Muscle layer of colon (tissue), 2 donors: Measurements from ENCODE around the gene OPRL1.
"Not testable (repeated sequence)": the region's sequence is repeated elsewhere in the genome, so short reads cannot be mapped to it uniquely, and the experiment has no call there.

Experiments
- H3K27ac ChIP-seq: one replicate; pipeline ENCODE4 v1.7.0; 2013; ENCODE audit warnings: low read depth, mild to moderate bottlenecking, low read length, moderate library complexity
- H3K27me3 ChIP-seq, 2 donors: one replicate each; pipeline ENCODE4 v1.7.0; 2013; ENCODE audit warnings: low read length in 2 of 2, mild to moderate bottlenecking in 2 of 2; ENCODE audit not compliant: insufficient read depth in 2 of 2, control insufficient read depth in 1 of 2
- H3K36me3 ChIP-seq: one replicate; pipeline ENCODE4 v1.7.0; 2013; ENCODE audit warnings: mild to moderate bottlenecking, low read length; ENCODE audit not compliant: insufficient read depth
- H3K4me1 ChIP-seq: one replicate; pipeline ENCODE4 v1.7.0; 2013; ENCODE audit warnings: mild to moderate bottlenecking, low read length; ENCODE audit not compliant: insufficient read depth
- H3K4me3 ChIP-seq, 2 donors: one replicate each; pipeline ENCODE4 v1.7.0; 2013; ENCODE audit warnings: low read length in 2 of 2, low read depth in 1 of 2, mild to moderate bottlenecking in 1 of 2, moderate library complexity in 1 of 2
- H3K9ac ChIP-seq: one replicate; pipeline ENCODE4 v1.7.0; 2013; ENCODE audit warnings: low read length
- H3K9me3 ChIP-seq: one replicate; pipeline ENCODE4 v1.7.0; 2013; ENCODE audit warnings: mild to moderate bottlenecking, low read length
- donor health status: abdominal sarcoma.
- donor health status: Adenocarcinoma of cecum.

Gene OPRL1

DNA sequence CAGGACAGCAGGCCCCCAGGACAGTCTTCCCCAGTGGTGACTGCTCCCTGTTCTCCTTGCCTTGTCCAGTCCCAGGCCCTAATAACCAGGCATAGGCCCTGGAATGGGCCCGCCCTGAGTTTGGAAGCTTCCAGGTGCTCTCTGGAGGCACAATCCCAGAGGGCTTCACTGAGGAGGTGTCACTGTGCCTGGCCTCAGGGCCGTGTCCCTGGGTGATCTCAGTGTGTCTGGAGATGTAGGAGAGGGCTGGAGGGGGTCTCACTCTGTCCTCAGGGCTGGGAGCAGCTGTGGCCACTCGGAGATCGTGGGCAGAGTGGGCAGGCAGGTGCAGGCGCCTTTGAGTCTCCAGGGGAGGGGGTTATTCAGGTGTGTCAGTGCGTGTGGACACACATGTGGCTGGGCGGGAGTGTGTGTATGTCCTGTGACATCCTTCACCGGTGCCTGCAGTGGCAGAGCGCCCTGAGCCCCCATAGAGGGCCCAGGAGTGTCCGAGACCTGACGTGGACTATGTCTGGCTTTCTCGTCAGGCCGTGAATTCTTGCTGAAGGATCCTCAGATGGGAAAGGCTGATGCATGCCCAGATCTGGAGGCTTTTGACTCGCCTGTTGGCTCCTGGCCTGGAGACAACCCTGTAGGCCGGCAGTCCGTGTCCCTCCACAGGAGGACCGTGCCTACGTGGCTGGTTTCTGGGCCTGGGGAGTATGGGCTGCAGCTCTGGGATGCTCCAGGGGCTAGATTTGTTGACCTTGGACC lies 33.0 kb downstream of the OPRL1 start:
- H3K4me3 ChIP-seq: no peak overlapping the region
- peaks cover 0 to 3% of the 10 kb centered on the region in 2 donors for H3K27me3 ChIP-seq
- no peaks in the 10 kb centered on the region for H3K4me1 ChIP-seq
- no peaks in the 10 kb centered on the region for H3K36me3 ChIP-seq
- no peak overlapping the region for H3K9ac ChIP-seq
- H3K9me3 ChIP-seq: no peaks in the 10 kb centered on the region
- no peak overlapping the region for H3K27ac ChIP-seq

DNA sequence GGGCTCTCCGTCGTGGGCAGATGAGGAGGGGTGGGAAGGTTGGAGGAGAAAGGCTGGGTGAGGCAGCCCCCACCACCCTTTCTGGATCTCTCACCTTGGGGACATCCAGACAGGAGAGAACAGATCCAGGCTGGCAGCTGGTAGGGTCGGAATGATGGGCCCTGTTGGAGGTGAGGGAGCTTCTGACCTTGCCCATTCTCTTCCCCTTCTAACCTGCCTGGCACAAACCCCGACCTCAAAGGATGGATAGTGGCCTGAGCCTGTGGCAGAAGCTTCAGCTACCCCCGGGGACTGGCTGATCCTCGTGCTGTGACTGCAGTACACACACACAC lies 33.5 kb downstream of the OPRL1 start:
- no peaks in the 10 kb centered on the region for H3K4me1 ChIP-seq
- H3K36me3 ChIP-seq: no peaks in the 10 kb centered on the region
- H3K9ac ChIP-seq: no peak overlapping the region
- H3K27ac ChIP-seq: no peak overlapping the region
- H3K9me3 ChIP-seq: no peaks in the 10 kb centered on the region
- H3K27me3 ChIP-seq: peaks cover 0 to 3% of the 10 kb centered on the region in 2 donors
- H3K4me3 ChIP-seq: no peak overlapping the region

DNA sequence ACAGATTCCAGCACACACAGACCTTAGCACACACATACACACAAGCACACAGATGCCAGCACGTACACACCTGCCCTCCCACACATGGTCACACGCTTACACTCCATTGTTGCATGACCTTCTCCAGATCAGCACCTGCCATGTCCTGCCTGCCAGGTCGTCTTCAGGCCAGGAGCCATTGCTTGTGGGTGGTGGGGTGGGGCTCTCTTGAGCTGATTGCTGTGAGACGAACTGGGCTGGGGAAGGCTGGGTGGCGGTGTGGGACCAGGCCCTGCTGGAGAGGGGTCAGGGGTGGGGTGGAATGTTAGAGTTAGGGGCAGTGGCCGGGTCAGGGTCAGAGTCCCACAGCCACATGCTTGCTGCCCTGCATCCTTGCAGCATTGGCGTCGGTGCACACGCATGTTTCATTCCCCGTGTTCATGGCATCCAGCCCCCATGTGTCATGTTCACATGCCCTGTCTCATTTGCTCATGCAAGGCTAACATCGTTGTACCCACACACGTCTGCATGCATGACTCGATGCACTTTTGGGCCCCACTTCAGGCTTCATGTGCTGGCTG lies 34.0 kb downstream of the OPRL1 start:
- Histone ChIP-seq H3K27ac (no peak overlapping the region), H3K9me3 (no peaks in the 10 kb centered on the region), H3K4me1 (no peaks in the 10 kb centered on the region), H3K36me3 (no peaks in the 10 kb centered on the region), H3K9ac (no peak overlapping the region), H3K27me3 (peaks cover 0 to 3% of the 10 kb centered on the region in 2 donors), H3K4me3 (no peak overlapping the region)

DNA sequence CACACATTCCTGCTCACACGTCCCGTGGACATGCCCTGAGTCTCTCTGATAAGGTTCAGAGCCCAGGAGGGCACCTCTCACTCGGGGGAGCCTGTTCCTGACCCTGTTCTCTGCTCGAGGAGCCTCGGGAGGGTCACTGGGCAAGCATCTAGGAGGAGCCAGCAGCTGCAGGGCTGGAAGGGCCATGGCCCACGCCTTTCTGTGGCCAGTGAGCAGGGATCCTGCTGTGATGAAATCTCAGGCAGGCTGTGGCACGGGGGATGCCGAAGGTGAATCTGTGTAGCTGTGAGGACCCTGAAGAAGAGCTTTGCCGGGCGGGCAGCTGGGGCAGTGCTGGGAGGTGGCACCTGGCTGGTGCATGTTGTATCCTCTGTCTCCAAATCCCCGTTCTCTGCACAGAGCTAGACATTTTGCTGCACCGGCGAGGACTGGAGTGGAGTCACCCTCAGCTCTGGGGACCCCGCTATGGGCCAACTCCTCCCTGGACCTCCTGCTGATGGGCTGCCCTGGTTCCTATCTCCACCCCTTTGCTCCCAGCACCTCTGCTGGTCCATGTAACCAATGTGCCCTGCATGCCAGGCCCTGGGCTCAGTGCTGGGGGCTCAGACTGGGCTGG lies 34.6 kb downstream of the OPRL1 start:
- Histone ChIP-seq H3K9me3 (no peaks in the 10 kb centered on the region), H3K4me3 (no peak overlapping the region), H3K27ac (no peak overlapping the region), H3K9ac (no peak overlapping the region), H3K36me3 (no peaks in the 10 kb centered on the region), H3K4me1 (no peaks in the 10 kb centered on the region), H3K27me3 (peaks cover 0 to 3% of the 10 kb centered on the region in 2 donors)

DNA sequence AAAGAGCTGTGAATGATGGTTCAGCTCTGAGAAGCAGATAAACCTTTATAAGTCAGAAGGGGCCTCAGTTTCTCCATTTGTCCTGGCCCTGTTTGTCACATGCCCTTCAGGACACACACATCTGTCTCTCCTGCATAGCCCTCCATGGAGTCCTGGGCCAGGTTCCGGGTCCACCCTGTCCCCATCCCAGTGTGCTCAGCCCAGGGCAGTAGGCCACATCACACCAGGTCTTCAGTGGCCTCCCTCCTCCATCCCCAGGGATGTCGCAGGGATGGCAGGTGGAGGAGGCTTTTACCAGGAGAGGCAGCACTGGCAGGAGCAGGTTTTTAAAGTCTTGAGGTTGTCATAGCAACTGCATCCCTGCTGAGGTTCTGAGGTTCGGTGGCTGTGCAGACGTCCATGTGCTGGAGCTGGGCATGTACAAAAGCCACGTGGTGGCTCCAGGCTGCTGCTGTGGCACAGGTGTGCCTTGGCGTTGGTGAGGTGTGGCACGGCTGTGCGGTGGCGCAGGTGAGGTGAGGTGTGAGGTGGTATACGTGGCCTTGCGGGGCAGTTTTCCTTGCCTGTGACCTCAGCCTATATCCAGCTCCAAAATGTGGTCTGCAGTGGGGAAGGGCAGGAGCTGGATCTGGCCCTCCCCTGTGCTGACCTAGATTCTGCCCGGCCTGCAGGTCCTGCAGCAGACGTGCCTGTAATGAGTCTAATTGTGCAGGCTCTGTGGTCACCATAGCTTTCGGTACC lies 35.5 kb downstream of the OPRL1 start:
- Histone ChIP-seq H3K4me3 (no peak overlapping the region), H3K36me3 (no peaks in the 10 kb centered on the region), H3K27ac (no peak overlapping the region), H3K9me3 (no peaks in the 10 kb centered on the region), H3K4me1 (no peaks in the 10 kb centered on the region), H3K27me3 (no peaks in the 10 kb centered on the region), H3K9ac (no peak overlapping the region)

DNA sequence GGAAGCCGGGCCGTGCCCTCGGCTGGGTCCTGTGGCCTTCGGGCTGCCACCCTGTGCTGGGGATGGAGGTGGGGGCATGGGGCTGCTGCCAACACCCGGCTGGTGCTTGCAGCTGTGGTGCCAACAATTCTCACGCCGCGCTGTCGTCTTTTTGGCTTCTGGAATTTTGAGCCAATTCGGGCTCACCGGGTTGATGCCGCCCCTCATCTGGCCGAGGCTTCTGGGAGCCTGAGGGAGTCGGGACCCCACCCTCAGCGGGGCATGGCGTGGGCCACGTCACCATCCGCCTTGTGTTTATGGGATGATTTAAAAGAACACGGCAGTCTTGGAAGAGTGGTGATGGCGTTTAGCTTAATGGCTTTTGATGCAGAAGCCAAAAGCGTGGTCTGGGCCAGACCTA lies 36.1 kb downstream of the OPRL1 start:
- Histone ChIP-seq H3K27me3 (peaks cover 0 to 5% of the 10 kb centered on the region in 2 donors), H3K4me3 (no peak overlapping the region), H3K27ac (no peak overlapping the region), H3K4me1 (no peaks in the 10 kb centered on the region), H3K9ac (no peak overlapping the region), H3K9me3 (no peaks in the 10 kb centered on the region), H3K36me3 (no peaks in the 10 kb centered on the region)

DNA sequence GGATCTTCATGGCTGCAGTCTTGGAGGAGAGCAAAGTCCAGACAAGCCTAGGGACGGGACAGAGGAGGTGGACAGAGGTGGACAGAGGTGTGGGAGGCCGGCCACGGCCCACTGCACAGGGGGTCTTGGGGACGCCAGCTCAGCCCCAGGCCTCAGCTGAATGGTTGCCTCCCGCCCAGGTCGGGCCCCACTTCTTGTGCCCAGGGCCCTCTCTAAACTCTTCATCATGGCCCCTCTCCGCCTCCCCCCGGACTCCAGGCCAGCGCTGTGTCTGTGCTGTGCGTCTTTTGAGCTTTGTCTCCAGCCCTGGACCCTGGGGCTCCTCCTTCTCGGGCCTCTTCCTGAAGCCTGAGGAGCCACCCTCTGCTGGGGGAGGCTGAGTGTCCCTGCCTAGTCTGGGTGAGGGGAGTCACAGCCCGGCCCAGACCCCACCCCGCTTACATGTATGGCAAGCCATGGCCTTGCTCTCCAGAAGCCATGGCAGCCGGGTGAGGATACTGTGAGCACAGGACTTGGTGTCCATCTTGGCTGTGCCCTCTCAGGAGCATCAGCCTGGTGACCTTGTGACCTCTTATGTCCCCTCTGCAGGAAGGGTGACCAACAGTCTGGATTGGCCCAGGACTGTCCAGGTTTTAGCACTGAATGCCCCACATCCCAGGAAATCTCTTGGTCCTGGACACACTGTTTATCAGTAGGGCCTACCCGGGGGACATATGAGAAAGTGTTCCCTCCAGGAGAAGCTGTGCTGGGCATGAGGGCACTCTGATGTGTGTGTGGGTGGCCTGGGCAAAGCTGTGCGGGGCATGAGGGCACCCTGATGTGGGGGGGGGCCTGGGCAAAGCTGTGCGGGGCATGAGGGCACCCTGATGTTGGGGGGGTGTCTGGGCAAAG lies 36.9 kb downstream of the OPRL1 start:
- Histone ChIP-seq H3K4me1 (no peaks in the 10 kb centered on the region), H3K27me3 (peaks cover 0 to 12% of the 10 kb centered on the region in 2 donors), H3K27ac (no peak overlapping the region), H3K4me3 (no peak overlapping the region), H3K9me3 (no peaks in the 10 kb centered on the region), H3K9ac (no peak overlapping the region), H3K36me3 (no peaks in the 10 kb centered on the region)

DNA sequence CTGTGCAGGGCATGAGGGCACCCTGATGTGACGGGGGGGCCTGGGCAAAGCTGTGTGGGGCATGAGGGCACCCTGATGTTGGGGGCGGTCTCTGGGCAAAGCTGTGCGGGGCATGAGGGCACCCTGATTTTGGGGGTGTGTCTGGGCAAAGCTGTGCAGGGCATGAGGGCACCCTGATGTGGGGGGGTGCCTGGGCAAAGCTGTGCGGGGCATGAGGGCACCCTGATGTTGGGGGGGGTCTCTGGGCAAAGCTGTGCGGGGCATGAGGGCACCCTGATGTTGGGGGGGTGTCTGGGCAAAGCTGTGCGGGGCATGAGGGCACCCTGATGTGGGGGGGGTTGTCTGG lies 37.5 kb downstream of the OPRL1 start:
- H3K9me3 ChIP-seq, H3K36me3 ChIP-seq, H3K4me1 ChIP-seq, H3K27ac ChIP-seq, H3K4me3 ChIP-seq, H3K9ac ChIP-seq: not testable (repeated sequence)
- H3K27me3 ChIP-seq: peaks cover 0 to 17% of the 10 kb centered on the region in 2 donors

DNA sequence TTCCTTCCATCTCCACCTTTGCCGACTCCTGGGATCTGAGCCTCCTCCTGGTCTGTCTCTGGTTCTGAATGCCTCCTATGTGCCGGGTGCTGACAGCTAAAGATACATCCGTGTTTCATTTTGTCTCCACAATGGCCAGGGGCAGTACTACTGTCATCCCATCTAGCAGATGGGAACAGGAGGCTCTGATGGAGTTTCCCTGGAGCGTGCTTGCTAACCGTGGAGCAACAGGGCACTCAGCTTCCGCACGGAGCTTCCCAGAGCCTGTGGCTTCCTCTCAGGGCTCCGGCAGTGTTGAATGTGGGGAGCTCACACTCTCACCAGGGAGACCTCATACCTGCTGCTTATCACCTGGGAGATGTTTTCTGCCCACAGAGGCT lies 39.4 kb downstream of the OPRL1 start:
- no peak overlapping the region for H3K27ac ChIP-seq

DNA sequence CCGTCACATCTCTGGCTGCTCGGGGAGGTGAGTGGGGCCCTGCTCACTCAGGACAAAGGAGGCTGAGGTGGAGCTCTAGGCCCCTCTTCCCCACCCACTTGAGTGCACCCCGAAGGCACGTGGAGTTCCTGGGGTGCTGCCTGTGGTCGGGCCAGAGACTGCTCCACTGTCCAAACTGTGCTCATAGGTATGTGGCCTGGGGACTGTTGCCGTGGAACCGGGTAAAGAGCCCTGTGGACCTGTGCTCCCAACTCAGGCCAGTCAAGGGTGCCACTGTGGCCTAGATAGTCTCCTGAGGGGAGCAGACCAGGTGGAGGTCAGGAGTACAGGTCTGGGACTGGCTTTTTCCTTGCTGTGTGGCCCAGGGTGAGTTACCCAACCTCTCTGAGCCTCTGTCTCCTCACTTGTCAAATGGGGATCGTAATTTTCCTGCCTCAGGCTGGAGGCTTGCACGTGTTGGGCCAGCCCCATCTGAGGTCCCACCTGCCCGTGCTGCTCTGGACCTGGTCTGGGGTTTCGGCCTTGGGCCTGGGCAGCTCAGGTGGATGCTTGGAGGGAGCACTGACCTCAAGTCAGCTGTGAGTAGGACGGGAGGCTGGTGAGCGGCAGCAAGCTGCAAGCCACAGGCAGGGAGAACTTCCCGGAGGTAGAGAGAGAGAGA lies 39.9 kb downstream of the OPRL1 start:
- no peaks in the 10 kb centered on the region for H3K36me3 ChIP-seq
- peak overlapping the region in 1 of 2 donors; percentile 47 for H3K4me3 ChIP-seq
- H3K9me3 ChIP-seq: no peaks in the 10 kb centered on the region
- H3K27me3 ChIP-seq: peaks cover 0 to 17% of the 10 kb centered on the region in 2 donors
- H3K9ac ChIP-seq: no peak overlapping the region
- no peaks in the 10 kb centered on the region for H3K4me1 ChIP-seq
- H3K27ac ChIP-seq: no peak overlapping the region

More for the DNA sequence above, 39.4 kb downstream of the OPRL1 start:
- no peaks in the 10 kb centered on the region for H3K9me3 ChIP-seq
- H3K27me3 ChIP-seq: peaks cover 0 to 17% of the 10 kb centered on the region in 2 donors
- no peaks in the 10 kb centered on the region for H3K4me1 ChIP-seq
- no peak overlapping the region for H3K4me3 ChIP-seq
- H3K9ac ChIP-seq: no peak overlapping the region
- no peaks in the 10 kb centered on the region for H3K36me3 ChIP-seq
